Measurements from ENCODE around the gene CFAP54. TPM values are rescaled to one million over a fixed set of nuclear protein-coding genes. Genes with fewer than 3 reads are reported as not detected.

CFAP54 gene
- total RNA-seq, 1 experiment from 2014 or later: 0.71 TPM

DNA sequence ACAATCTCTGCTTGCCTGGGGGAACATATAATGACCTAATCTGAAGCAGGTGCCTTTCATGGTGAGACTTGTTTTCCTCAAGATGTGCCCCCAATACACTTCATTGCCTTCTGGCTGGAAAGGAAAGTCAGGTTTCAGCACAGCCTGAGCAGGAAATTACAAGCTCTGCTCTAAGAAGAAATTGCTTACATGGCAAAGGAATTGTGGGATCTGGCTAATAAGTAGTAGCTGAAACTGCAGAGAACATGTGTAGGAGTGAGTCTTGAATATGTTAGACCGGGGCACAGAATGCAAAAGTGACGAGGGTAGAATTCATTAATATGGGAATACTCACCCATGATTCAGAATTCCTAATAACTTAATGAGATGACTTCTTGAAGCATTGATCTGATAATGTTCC is 6.3 kb upstream of the CFAP54 start:
- H3K4me1 ChIP-seq (ENCODE audit: insufficient read depth, low read length, poor library complexity, severe bottlenecking): no peaks in the 10 kb centered on the region
- BruUV-seq (replicated peaks): no TSS peak
- no peaks in the 10 kb centered on the region for H3K36me3 ChIP-seq (ENCODE audit: insufficient read depth, low read length, poor library complexity, severe bottlenecking)
- no peaks in the 10 kb centered on the region for H3K27me3 ChIP-seq (replicated peaks; ENCODE audit: insufficient read depth, low read depth, low read length, poor library complexity)
- intact Hi-C loops (cut with micrococcal nuclease; ENCODE audit: unreplicated experiment): no loop called here
- POLR2A ChIA-PET (ENCODE audit: low non-redundant PET): no interaction called here
- no peak overlapping the region for H3K27ac ChIP-seq (ENCODE audit: low read depth, low read length, poor library complexity, severe bottlenecking)
- TF ChIP-seq, protein P1, sequence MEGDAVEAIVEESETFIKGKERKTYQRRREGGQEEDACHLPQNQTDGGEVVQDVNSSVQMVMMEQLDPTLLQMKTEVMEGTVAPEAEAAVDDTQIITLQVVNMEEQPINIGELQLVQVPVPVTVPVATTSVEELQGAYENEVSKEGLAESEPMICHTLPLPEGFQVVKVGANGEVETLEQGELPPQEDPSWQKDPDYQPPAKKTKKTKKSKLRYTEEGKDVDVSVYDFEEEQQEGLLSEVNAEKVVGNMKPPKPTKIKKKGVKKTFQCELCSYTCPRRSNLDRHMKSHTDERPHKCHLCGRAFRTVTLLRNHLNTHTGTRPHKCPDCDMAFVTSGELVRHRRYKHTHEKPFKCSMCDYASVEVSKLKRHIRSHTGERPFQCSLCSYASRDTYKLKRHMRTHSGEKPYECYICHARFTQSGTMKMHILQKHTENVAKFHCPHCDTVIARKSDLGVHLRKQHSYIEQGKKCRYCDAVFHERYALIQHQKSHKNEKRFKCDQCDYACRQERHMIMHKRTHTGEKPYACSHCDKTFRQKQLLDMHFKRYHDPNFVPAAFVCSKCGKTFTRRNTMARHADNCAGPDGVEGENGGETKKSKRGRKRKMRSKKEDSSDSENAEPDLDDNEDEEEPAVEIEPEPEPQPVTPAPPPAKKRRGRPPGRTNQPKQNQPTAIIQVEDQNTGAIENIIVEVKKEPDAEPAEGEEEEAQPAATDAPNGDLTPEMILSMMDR (conservative IDR thresholded peaks at IDR 0.05; ENCODE audit: low read depth, low read length): no peak
- no peak for TF ChIP-seq EZH2 (IDR thresholded peaks at IDR 0.05; ENCODE audit: borderline replicate concordance, low read depth, low read length, poor library complexity, severe bottlenecking)
- CTCF ChIA-PET: no interaction called here
- no peaks in the 10 kb centered on the region for H3K9me3 ChIP-seq (ENCODE audit: low read depth, low read length, poor library complexity, severe bottlenecking)
- no peak overlapping the region for H3K4me3 ChIP-seq (ENCODE audit: low read depth, low read length, poor library complexity, severe bottlenecking)
- DNase-seq (ENCODE audit: low spot score): no peak

DNA sequence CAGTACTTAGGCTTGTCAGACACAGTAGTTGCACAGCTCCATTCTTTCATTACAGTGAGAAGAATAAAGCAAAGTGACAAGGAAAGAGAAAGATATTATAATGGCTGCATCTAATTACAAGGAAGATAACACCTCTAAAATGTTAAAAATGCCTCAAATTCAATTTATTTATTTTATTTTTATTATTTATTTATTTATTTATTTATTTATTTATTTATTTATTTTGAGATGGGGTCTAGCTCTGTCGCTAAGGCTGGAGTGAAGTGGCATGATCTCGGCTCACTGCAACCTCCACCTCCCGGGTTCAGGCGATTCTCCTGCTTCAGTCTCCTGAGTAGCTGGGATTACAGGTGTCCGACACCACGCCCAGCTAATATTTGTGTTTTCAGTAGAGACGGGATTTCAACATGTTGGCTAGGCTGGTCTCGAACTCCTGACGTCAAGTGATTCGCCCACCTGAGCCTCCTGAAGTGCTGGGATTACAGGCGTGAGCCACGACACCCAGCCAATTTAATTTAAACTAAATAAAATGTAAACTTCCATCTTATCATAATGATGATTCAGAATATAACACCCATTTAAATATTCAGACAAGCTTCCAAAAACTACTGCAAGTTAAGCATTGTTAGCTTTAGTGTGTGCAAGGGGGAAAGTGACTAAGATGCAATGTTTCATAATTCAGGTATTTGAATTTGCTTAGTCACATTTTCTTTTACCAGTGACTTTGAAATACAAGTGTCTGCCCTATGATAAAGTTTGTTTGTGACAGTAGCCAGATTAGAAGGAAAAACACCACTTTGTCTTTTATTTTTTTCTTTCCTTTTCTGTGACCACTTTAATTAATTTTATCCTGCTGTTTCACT is 2.4 kb upstream of the CFAP54 start:
- BruUV-seq (replicated peaks): no TSS peak
- no peaks in the 10 kb centered on the region for H3K36me3 ChIP-seq (ENCODE audit: insufficient read depth, low read length, poor library complexity, severe bottlenecking)
- H3K9me3 ChIP-seq (ENCODE audit: low read depth, low read length, poor library complexity, severe bottlenecking): no peaks in the 10 kb centered on the region
- no peak overlapping the region for H3K4me3 ChIP-seq (ENCODE audit: low read depth, low read length, poor library complexity, severe bottlenecking)
- H3K27me3 ChIP-seq (replicated peaks; ENCODE audit: insufficient read depth, low read depth, low read length, poor library complexity): no peaks in the 10 kb centered on the region
- ChIA-PET POLR2A (ENCODE audit: low non-redundant PET) (no interaction called here), CTCF (no interaction called here)
- TF ChIP-seq, protein P1 (conservative IDR thresholded peaks at IDR 0.05; ENCODE audit: low read depth, low read length): no peak
- TF ChIP-seq EZH2 (IDR thresholded peaks at IDR 0.05; ENCODE audit: borderline replicate concordance, low read depth, low read length, poor library complexity, severe bottlenecking): no peak
- no peak for DNase-seq (ENCODE audit: low spot score)
- no peaks in the 10 kb centered on the region for H3K4me1 ChIP-seq (ENCODE audit: insufficient read depth, low read length, poor library complexity, severe bottlenecking)
- H3K27ac ChIP-seq (ENCODE audit: low read depth, low read length, poor library complexity, severe bottlenecking): no peak overlapping the region
- intact Hi-C loops (cut with micrococcal nuclease; ENCODE audit: unreplicated experiment): loop anchor here (5.0 kb wide), 1 partner anchor 85 kb away; the partner anchor contains the start of gene CDK17

DNA sequence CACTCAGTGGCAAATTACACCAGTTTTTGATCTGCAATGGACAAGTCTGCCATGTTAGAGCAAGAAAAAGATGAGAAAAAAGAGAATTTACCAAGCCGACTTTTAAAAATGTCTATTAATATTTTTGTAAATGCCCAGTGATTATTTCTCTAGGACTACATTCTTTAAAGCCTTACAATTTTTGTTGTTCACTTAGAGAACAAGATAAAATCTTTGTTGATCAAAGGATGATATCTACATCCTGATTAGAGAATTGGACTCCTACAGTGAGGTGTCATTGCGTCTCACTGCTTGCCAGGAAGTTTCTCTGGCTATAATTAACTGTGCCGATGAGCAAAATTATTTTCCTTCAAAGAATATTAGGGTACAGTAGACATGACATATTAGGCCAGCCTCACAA is 1.7 kb upstream of the CFAP54 start:
- ChIA-PET POLR2A (ENCODE audit: low non-redundant PET) (no interaction called here), CTCF (no interaction called here)
- no peaks in the 10 kb centered on the region for H3K27me3 ChIP-seq (replicated peaks; ENCODE audit: insufficient read depth, low read depth, low read length, poor library complexity)
- no peak overlapping the region for H3K27ac ChIP-seq (ENCODE audit: low read depth, low read length, poor library complexity, severe bottlenecking)
- no peaks in the 10 kb centered on the region for H3K36me3 ChIP-seq (ENCODE audit: insufficient read depth, low read length, poor library complexity, severe bottlenecking)
- no peak for DNase-seq (ENCODE audit: low spot score)
- no peaks in the 10 kb centered on the region for H3K9me3 ChIP-seq (ENCODE audit: low read depth, low read length, poor library complexity, severe bottlenecking)
- TF ChIP-seq, protein P1 (conservative IDR thresholded peaks at IDR 0.05; ENCODE audit: low read depth, low read length): no peak
- no peak overlapping the region for H3K4me3 ChIP-seq (ENCODE audit: low read depth, low read length, poor library complexity, severe bottlenecking)
- H3K4me1 ChIP-seq (ENCODE audit: insufficient read depth, low read length, poor library complexity, severe bottlenecking): no peaks in the 10 kb centered on the region
- intact Hi-C loops (cut with micrococcal nuclease; ENCODE audit: unreplicated experiment): loop anchor here (5.0 kb wide), 1 partner anchor 85 kb away; the partner anchor contains the start of gene CDK17
- no TSS peak for BruUV-seq (replicated peaks)

All from A673 (cell line).